Neuronal stem cell (in vitro differentiated cells): ENCODE results near the gene SHMT2.

Experiments
- DNase-seq: peaks from one replicate; pipeline ENCODE4 v3.0.0-alpha.2; 2013; ENCODE audit warnings: low spot score
- H2AFZ ChIP-seq: one replicate; pipeline ENCODE4 v1.6.1; 2013; ENCODE audit warnings: mild to moderate bottlenecking, low read length, inconsistent platforms
- H2AK5ac ChIP-seq: 2 replicates; pipeline ENCODE4 v1.6.1; 2013; ENCODE audit warnings: low read depth, mild to moderate bottlenecking, inconsistent platforms, low read length, moderate library complexity, mixed read lengths
- H2BK120ac ChIP-seq: 2 replicates; pipeline ENCODE4 v1.6.1; 2013; ENCODE audit warnings: low read depth, mild to moderate bottlenecking, inconsistent platforms, low read length, moderate library complexity, mixed read lengths
- H2BK12ac ChIP-seq: one replicate; pipeline ENCODE4 v1.6.1; 2013; ENCODE audit warnings: low read length, inconsistent platforms
- H2BK15ac ChIP-seq: 2 replicates; pipeline ENCODE4 v1.6.1; 2013; ENCODE audit warnings: mild to moderate bottlenecking, low read length, inconsistent platforms, mixed read lengths
- H2BK5ac ChIP-seq: one replicate; pipeline ENCODE4 v1.6.1; 2013; ENCODE audit warnings: inconsistent platforms, mild to moderate bottlenecking, low read length, moderate library complexity
- H3K14ac ChIP-seq: one replicate; pipeline ENCODE4 v1.6.1; 2013; ENCODE audit warnings: low read length, inconsistent platforms
- H3K18ac ChIP-seq: 2 replicates; pipeline ENCODE4 v1.6.1; 2013; ENCODE audit warnings: low read length, inconsistent platforms
- H3K23ac ChIP-seq: 2 replicates; pipeline ENCODE4 v1.6.1; 2013; ENCODE audit warnings: low read depth, mild to moderate bottlenecking, mixed read lengths, low read length, inconsistent platforms; ENCODE audit not compliant: poor library complexity
- H3K27ac ChIP-seq: replicated peaks from 3 replicates; pipeline ENCODE4 v1.5.1; 2013; ENCODE audit warnings: low read length, inconsistent platforms
- H3K27me3 ChIP-seq, 3 experiments: 2 replicates each; pipeline ENCODE4 v1.6.1; 2013; ENCODE audit warnings: low read length in 3 of 3, mild to moderate bottlenecking in 2 of 3, inconsistent platforms in 1 of 3, low read depth in 1 of 3, mixed read lengths in 1 of 3, moderate library complexity in 1 of 3; ENCODE audit not compliant: control insufficient read depth in 3 of 3, insufficient read depth in 3 of 3
- H3K36me3 ChIP-seq, 2 donors: replicated peaks in 1 of 2; 2 replicates each; pipeline ENCODE4 v1.6.1; 2013; ENCODE audit warnings: low read length in 2 of 2; ENCODE audit not compliant: control insufficient read depth in 2 of 2, insufficient read depth in 2 of 2
- H3K4ac ChIP-seq: 2 replicates; pipeline ENCODE4 v1.6.1; 2013; ENCODE audit warnings: inconsistent platforms, mild to moderate bottlenecking, low read length, moderate library complexity
- H3K4me1 ChIP-seq, 2 donors: 1 replicate in 1 of 2; 2 replicates in 1 of 2; pipeline ENCODE4 v1.6.1; 2013; ENCODE audit warnings: low read length in 2 of 2, low read depth in 1 of 2; ENCODE audit not compliant: control insufficient read depth in 2 of 2, insufficient read depth in 1 of 2
- H3K4me2 ChIP-seq: one replicate; pipeline ENCODE4 v1.6.1; 2013; ENCODE audit warnings: mild to moderate bottlenecking, low read length, inconsistent platforms; ENCODE audit not compliant: insufficient read depth, poor library complexity, severe bottlenecking
- H3K4me3 ChIP-seq, 2 donors: 2 replicates each; pipeline ENCODE4 v1.5.1; 2013; ENCODE audit warnings: low read length in 2 of 2, mild to moderate bottlenecking in 2 of 2, inconsistent platforms in 1 of 2, moderate library complexity in 1 of 2
- H3K79me1 ChIP-seq: one replicate; pipeline ENCODE4 v1.6.1; 2013; ENCODE audit warnings: low read depth, mild to moderate bottlenecking, inconsistent platforms, low read length, moderate library complexity
- H3K9ac ChIP-seq: one replicate; pipeline ENCODE4 v1.6.1; 2013; ENCODE audit warnings: mild to moderate bottlenecking, low read depth, low read length, inconsistent platforms; ENCODE audit not compliant: poor library complexity
- H3K9me3 ChIP-seq, 2 donors: replicated peaks in 1 of 2; 2 replicates each; pipeline versions ENCODE3 to v1.6.1; 2013; ENCODE audit warnings: low read length in 2 of 2, mild to moderate bottlenecking in 2 of 2, inconsistent platforms in 1 of 2, low read depth in 1 of 2, mixed read lengths in 1 of 2, moderate library complexity in 1 of 2; ENCODE audit not compliant: control insufficient read depth in 2 of 2, insufficient read depth in 1 of 2
- H4K8ac ChIP-seq: one replicate; pipeline ENCODE4 v1.6.1; 2013; ENCODE audit warnings: low read depth, mild to moderate bottlenecking, inconsistent platforms, low read length, moderate library complexity
- H4K91ac ChIP-seq: one replicate; pipeline ENCODE4 v1.6.1; 2013; ENCODE audit warnings: low read length, low read depth, mild to moderate bottlenecking, inconsistent platforms; ENCODE audit not compliant: poor library complexity
- whole genome bisulfite sequencing, 2 donors: extraction: QIAGEN DNeasy Blood & Tissue Kit; methylation state at CpG; one replicate each; pipeline ENCODE4 v1.1.7; 2013; ENCODE audit warnings: missing lambda C conversion rate in 2 of 2, mixed read lengths in 1 of 2; ENCODE audit not compliant: insufficient read length in 2 of 2, insufficient replicate concordance in 1 of 2; ENCODE audit errors: extremely low coverage in 2 of 2; 5-methylcytosine and 5-hydroxymethylcytosine counted together

Gene SHMT2

GRCh38 chr12:57234571-57235016, 5.1 kb downstream of the SHMT2 start:
- Histone ChIP-seq H3K36me3 (peaks cover 36 to 53% of the 10 kb centered on the region in 2 donors), H3K27me3 (peaks cover 0 to 44% (median 14%) of the 10 kb centered on the region in 3 experiments), H2AK5ac (no peak overlapping the region), H3K4ac (no peak overlapping the region), H3K4me2 (no peak overlapping the region), H2BK120ac (no peak overlapping the region), H3K14ac (no peak overlapping the region), H2BK5ac (no peak overlapping the region), H2BK12ac (no peak overlapping the region), H3K4me3 (no peak overlapping the region), H4K8ac (no peak overlapping the region), H2BK15ac (no peak overlapping the region), H3K4me1 (peaks cover 19 to 41% of the 10 kb centered on the region in 2 donors), H4K91ac (no peak overlapping the region), H3K27ac (no peak overlapping the region), H2AFZ (no peak overlapping the region), H3K18ac (no peak overlapping the region), H3K9me3 (no peaks in the 10 kb centered on the region), H3K79me1 (peaks cover 9% of the 10 kb centered on the region), H3K9ac (no peak overlapping the region), H3K23ac (no peak overlapping the region)
- WGBS, 2 donors = no CpG with 5 or more reads among the region's 10 CpGs
- no peak for DNase-seq

GRCh38 chr12:57235017-57235727, 5.7 kb downstream of the SHMT2 start:
- H3K27ac ChIP-seq = no peak overlapping the region
- WGBS, 2 donors = no CpG with 5 or more reads among the region's 26 CpGs
- H2BK5ac ChIP-seq = no peak overlapping the region
- no peak overlapping the region for H3K18ac ChIP-seq
- peaks cover 20 to 41% of the 10 kb centered on the region in 2 donors for H3K4me1 ChIP-seq
- H3K4me3 ChIP-seq = no peak overlapping the region
- no peak overlapping the region for H4K91ac ChIP-seq
- H3K14ac ChIP-seq = no peak overlapping the region
- H3K4me2 ChIP-seq = no peak overlapping the region
- H2BK120ac ChIP-seq = no peak overlapping the region
- H2AFZ ChIP-seq = no peak overlapping the region
- peak overlapping the region; percentile 58 for H3K23ac ChIP-seq
- peak overlapping the region; percentile 32 for H2BK15ac ChIP-seq
- H3K4ac ChIP-seq = no peak overlapping the region
- H2AK5ac ChIP-seq = peak overlapping the region; percentile 30
- H2BK12ac ChIP-seq = peak overlapping the region; percentile 31
- peaks cover 6% of the 10 kb centered on the region for H3K79me1 ChIP-seq
- H3K9ac ChIP-seq = no peak overlapping the region
- H3K27me3 ChIP-seq = peaks cover 0 to 50% (median 17%) of the 10 kb centered on the region in 3 experiments
- H3K9me3 ChIP-seq = no peaks in the 10 kb centered on the region
- no peak for DNase-seq
- peaks cover 36 to 53% of the 10 kb centered on the region in 2 donors for H3K36me3 ChIP-seq
- H4K8ac ChIP-seq = no peak overlapping the region

- H3K14ac ChIP-seq = no peak overlapping the region
- no peak overlapping the region for H2BK120ac ChIP-seq
- no CpG with 5 or more reads among the region's 8 CpGs for WGBS, 2 donors
- H3K4me3 ChIP-seq = no peak overlapping the region
- H2AK5ac ChIP-seq = no peak overlapping the region
- no peak overlapping the region for H4K8ac ChIP-seq
- no peak overlapping the region for H2BK12ac ChIP-seq
- H3K4me1 ChIP-seq = peaks cover 19 to 40% of the 10 kb centered on the region in 2 donors
- no peak overlapping the region for H2BK5ac ChIP-seq
- peaks cover 1 to 55% (median 22%) of the 10 kb centered on the region in 3 experiments for H3K27me3 ChIP-seq
- peaks cover under 1% of the 10 kb centered on the region for H3K79me1 ChIP-seq
- H4K91ac ChIP-seq = no peak overlapping the region
- H3K18ac ChIP-seq = no peak overlapping the region
- no peak overlapping the region for H2AFZ ChIP-seq
- H3K9ac ChIP-seq = no peak overlapping the region
- no peak overlapping the region for H3K23ac ChIP-seq
- no peak overlapping the region for H2BK15ac ChIP-seq
- no peak overlapping the region for H3K4me2 ChIP-seq
- H3K9me3 ChIP-seq = no peaks in the 10 kb centered on the region
- no peak for DNase-seq
- no peak overlapping the region for H3K27ac ChIP-seq
- H3K4ac ChIP-seq = no peak overlapping the region
- peaks cover 36 to 50% of the 10 kb centered on the region in 2 donors for H3K36me3 ChIP-seq
Measured at GRCh38 chr12:57235728-57236131, 6.2 kb downstream of the SHMT2 start.

GRCh38 chr12:57236201-57236924, 6.9 kb downstream of the SHMT2 start:
- H3K79me1 ChIP-seq = no peaks in the 10 kb centered on the region
- no peak overlapping the region for H3K27ac ChIP-seq
- H3K4me1 ChIP-seq = peaks cover 24 to 41% of the 10 kb centered on the region in 2 donors
- no peak overlapping the region for H2BK15ac ChIP-seq
- H3K14ac ChIP-seq = no peak overlapping the region
- H4K91ac ChIP-seq = no peak overlapping the region
- no peak overlapping the region for H3K4ac ChIP-seq
- H2BK5ac ChIP-seq = no peak overlapping the region
- H2AK5ac ChIP-seq = peak overlapping the region; percentile 66
- no peak for DNase-seq
- H3K27me3 ChIP-seq = peaks cover 7 to 62% (median 28%) of the 10 kb centered on the region in 3 experiments
- no peak overlapping the region for H3K9ac ChIP-seq
- no peak overlapping the region for H3K4me2 ChIP-seq
- no CpG with 5 or more reads among the region's 40 CpGs for WGBS, 2 donors
- peaks cover 33 to 44% of the 10 kb centered on the region in 2 donors for H3K36me3 ChIP-seq
- H3K9me3 ChIP-seq = no peaks in the 10 kb centered on the region
- no peak overlapping the region for H3K23ac ChIP-seq
- H2BK12ac ChIP-seq = no peak overlapping the region
- H2BK120ac ChIP-seq = no peak overlapping the region
- no peak overlapping the region for H3K4me3 ChIP-seq
- H2AFZ ChIP-seq = no peak overlapping the region
- H3K18ac ChIP-seq = peak overlapping the region; percentile 28
- no peak overlapping the region for H4K8ac ChIP-seq
